K562 (cell line): ENCODE data around the gene DENND2A. TPM values are rescaled to one million over a fixed set of nuclear protein-coding genes. Genes with fewer than 3 reads are reported as not detected.

Experiments
- ZNF23 ChIP-seq: fragments of 250-450 bp; sonication (Bioruptor Pico); IDR thresholded peaks from 2 replicates; pipeline ENCODE4 v1.4.0; 2020; ENCODE audit warnings: mild to moderate bottlenecking
- polyA plus RNA-seq, 8 experiments: library from polyadenylated mRNA; depleted of rRNA in 4 of 8; stranded (reverse) in 5 of 8; unstranded in 3 of 8; fragments of >200 nt; fragmentation: Nextera tagmentation in 2 of 8; fragmentation: Illumina TruSeq in 1 of 8; extraction: Ambion mirVana in 2 of 8; extraction: Trizol in 1 of 8; gene quantifications; 2 replicates each; pipeline versions ENCODE4 v1.2.1 to v1.2.3, GENCODE V29; 2011 to 2014; ENCODE audit warnings: inconsistent platforms in 1 of 8, missing spikeins in 1 of 8
- total RNA-seq, 7 experiments: library from RNA; depleted of rRNA in 6 of 7; stranded (reverse); fragments of >200 nt in 6 of 7; fragmentation: Illumina TruSeq in 2 of 7; extraction: Trizol in 2 of 7; gene quantifications; 2 replicates each; pipeline versions ENCODE4 v1.2.1 to v1.2.3, GENCODE V29; 2011 to 2021; ENCODE audit warnings: low replicate concordance in 1 of 7
- TF ChIP-seq, protein P1 (sequence below), 2 experiments: fragments of 450-650 bp; conservative IDR thresholded peaks; 2 replicates each; pipeline ENCODE4 v1.6.1; 2017; ENCODE audit warnings: mild to moderate bottlenecking in 2 of 2, moderate library complexity in 2 of 2
- TF ChIP-seq, protein P2 (sequence below): fragments of 450-650 bp; IDR thresholded peaks from 2 replicates; pipeline ENCODE4 v1.6.1; 2016; ENCODE audit warnings: mild to moderate bottlenecking, moderate library complexity
- TF ChIP-seq, protein P3 (sequence below), 2 experiments: fragments of 450-650 bp; IDR thresholded peaks; 2 replicates each; pipeline ENCODE4 v1.6.1; 2016; ENCODE audit warnings: mild to moderate bottlenecking in 2 of 2, borderline replicate concordance in 1 of 2, low read depth in 1 of 2, moderate library complexity in 1 of 2
- TF ChIP-seq, protein P4 (sequence below): sonication (generic); formaldehyde crosslinking; IDR thresholded peaks from 2 replicates; pipeline ENCODE4 v1.9.0; 2022; ENCODE audit warnings: mild to moderate bottlenecking, missing genetic modification reagents

DENND2A gene
- total and polyA plus RNA-seq, 9 of the 15 experiments (the other 6 are each of a cell fraction or from before 2014, with no cell fraction given), result not detected

DNA sequence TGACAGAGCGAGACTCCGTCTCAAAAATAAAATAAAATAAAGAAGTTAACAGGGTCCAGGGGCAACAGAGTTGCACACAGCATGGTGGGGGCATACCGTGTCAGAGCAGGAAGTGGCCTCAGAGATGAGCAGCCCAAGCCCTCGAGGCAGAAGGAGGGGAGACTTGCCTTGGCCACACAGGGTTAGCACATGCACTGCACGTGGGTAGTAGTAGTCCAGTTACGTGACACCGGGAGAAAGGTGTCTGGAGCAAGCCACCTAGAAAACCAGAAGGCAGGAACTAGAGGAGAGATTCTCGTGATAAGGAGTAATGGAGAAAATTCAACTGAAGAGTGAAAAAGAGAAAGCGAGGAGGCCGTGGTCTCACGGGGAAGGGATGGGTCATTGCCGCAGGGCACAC, 9.8 kb upstream of the DENND2A start (continued):
- TF ChIP-seq, protein P1, sequence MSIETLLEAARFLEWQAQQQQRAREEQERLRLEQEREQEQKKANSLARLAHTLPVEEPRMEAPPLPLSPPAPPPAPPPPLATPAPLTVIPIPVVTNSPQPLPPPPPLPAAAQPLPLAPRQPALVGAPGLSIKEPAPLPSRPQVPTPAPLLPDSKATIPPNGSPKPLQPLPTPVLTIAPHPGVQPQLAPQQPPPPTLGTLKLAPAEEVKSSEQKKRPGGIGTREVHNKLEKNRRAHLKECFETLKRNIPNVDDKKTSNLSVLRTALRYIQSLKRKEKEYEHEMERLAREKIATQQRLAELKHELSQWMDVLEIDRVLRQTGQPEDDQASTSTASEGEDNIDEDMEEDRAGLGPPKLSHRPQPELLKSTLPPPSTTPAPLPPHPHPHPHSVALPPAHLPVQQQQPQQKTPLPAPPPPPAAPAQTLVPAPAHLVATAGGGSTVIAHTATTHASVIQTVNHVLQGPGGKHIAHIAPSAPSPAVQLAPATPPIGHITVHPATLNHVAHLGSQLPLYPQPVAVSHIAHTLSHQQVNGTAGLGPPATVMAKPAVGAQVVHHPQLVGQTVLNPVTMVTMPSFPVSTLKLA (conservative IDR thresholded peaks at IDR 0.05), result no peak
- TF ChIP-seq, protein P2, sequence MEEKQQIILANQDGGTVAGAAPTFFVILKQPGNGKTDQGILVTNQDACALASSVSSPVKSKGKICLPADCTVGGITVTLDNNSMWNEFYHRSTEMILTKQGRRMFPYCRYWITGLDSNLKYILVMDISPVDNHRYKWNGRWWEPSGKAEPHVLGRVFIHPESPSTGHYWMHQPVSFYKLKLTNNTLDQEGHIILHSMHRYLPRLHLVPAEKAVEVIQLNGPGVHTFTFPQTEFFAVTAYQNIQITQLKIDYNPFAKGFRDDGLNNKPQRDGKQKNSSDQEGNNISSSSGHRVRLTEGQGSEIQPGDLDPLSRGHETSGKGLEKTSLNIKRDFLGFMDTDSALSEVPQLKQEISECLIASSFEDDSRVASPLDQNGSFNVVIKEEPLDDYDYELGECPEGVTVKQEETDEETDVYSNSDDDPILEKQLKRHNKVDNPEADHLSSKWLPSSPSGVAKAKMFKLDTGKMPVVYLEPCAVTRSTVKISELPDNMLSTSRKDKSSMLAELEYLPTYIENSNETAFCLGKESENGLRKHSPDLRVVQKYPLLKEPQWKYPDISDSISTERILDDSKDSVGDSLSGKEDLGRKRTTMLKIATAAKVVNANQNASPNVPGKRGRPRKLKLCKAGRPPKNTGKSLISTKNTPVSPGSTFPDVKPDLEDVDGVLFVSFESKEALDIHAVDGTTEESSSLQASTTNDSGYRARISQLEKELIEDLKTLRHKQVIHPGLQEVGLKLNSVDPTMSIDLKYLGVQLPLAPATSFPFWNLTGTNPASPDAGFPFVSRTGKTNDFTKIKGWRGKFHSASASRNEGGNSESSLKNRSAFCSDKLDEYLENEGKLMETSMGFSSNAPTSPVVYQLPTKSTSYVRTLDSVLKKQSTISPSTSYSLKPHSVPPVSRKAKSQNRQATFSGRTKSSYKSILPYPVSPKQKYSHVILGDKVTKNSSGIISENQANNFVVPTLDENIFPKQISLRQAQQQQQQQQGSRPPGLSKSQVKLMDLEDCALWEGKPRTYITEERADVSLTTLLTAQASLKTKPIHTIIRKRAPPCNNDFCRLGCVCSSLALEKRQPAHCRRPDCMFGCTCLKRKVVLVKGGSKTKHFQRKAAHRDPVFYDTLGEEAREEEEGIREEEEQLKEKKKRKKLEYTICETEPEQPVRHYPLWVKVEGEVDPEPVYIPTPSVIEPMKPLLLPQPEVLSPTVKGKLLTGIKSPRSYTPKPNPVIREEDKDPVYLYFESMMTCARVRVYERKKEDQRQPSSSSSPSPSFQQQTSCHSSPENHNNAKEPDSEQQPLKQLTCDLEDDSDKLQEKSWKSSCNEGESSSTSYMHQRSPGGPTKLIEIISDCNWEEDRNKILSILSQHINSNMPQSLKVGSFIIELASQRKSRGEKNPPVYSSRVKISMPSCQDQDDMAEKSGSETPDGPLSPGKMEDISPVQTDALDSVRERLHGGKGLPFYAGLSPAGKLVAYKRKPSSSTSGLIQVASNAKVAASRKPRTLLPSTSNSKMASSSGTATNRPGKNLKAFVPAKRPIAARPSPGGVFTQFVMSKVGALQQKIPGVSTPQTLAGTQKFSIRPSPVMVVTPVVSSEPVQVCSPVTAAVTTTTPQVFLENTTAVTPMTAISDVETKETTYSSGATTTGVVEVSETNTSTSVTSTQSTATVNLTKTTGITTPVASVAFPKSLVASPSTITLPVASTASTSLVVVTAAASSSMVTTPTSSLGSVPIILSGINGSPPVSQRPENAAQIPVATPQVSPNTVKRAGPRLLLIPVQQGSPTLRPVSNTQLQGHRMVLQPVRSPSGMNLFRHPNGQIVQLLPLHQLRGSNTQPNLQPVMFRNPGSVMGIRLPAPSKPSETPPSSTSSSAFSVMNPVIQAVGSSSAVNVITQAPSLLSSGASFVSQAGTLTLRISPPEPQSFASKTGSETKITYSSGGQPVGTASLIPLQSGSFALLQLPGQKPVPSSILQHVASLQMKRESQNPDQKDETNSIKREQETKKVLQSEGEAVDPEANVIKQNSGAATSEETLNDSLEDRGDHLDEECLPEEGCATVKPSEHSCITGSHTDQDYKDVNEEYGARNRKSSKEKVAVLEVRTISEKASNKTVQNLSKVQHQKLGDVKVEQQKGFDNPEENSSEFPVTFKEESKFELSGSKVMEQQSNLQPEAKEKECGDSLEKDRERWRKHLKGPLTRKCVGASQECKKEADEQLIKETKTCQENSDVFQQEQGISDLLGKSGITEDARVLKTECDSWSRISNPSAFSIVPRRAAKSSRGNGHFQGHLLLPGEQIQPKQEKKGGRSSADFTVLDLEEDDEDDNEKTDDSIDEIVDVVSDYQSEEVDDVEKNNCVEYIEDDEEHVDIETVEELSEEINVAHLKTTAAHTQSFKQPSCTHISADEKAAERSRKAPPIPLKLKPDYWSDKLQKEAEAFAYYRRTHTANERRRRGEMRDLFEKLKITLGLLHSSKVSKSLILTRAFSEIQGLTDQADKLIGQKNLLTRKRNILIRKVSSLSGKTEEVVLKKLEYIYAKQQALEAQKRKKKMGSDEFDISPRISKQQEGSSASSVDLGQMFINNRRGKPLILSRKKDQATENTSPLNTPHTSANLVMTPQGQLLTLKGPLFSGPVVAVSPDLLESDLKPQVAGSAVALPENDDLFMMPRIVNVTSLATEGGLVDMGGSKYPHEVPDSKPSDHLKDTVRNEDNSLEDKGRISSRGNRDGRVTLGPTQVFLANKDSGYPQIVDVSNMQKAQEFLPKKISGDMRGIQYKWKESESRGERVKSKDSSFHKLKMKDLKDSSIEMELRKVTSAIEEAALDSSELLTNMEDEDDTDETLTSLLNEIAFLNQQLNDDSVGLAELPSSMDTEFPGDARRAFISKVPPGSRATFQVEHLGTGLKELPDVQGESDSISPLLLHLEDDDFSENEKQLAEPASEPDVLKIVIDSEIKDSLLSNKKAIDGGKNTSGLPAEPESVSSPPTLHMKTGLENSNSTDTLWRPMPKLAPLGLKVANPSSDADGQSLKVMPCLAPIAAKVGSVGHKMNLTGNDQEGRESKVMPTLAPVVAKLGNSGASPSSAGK, result peak; percentile 89
- TF ChIP-seq, protein P3, sequence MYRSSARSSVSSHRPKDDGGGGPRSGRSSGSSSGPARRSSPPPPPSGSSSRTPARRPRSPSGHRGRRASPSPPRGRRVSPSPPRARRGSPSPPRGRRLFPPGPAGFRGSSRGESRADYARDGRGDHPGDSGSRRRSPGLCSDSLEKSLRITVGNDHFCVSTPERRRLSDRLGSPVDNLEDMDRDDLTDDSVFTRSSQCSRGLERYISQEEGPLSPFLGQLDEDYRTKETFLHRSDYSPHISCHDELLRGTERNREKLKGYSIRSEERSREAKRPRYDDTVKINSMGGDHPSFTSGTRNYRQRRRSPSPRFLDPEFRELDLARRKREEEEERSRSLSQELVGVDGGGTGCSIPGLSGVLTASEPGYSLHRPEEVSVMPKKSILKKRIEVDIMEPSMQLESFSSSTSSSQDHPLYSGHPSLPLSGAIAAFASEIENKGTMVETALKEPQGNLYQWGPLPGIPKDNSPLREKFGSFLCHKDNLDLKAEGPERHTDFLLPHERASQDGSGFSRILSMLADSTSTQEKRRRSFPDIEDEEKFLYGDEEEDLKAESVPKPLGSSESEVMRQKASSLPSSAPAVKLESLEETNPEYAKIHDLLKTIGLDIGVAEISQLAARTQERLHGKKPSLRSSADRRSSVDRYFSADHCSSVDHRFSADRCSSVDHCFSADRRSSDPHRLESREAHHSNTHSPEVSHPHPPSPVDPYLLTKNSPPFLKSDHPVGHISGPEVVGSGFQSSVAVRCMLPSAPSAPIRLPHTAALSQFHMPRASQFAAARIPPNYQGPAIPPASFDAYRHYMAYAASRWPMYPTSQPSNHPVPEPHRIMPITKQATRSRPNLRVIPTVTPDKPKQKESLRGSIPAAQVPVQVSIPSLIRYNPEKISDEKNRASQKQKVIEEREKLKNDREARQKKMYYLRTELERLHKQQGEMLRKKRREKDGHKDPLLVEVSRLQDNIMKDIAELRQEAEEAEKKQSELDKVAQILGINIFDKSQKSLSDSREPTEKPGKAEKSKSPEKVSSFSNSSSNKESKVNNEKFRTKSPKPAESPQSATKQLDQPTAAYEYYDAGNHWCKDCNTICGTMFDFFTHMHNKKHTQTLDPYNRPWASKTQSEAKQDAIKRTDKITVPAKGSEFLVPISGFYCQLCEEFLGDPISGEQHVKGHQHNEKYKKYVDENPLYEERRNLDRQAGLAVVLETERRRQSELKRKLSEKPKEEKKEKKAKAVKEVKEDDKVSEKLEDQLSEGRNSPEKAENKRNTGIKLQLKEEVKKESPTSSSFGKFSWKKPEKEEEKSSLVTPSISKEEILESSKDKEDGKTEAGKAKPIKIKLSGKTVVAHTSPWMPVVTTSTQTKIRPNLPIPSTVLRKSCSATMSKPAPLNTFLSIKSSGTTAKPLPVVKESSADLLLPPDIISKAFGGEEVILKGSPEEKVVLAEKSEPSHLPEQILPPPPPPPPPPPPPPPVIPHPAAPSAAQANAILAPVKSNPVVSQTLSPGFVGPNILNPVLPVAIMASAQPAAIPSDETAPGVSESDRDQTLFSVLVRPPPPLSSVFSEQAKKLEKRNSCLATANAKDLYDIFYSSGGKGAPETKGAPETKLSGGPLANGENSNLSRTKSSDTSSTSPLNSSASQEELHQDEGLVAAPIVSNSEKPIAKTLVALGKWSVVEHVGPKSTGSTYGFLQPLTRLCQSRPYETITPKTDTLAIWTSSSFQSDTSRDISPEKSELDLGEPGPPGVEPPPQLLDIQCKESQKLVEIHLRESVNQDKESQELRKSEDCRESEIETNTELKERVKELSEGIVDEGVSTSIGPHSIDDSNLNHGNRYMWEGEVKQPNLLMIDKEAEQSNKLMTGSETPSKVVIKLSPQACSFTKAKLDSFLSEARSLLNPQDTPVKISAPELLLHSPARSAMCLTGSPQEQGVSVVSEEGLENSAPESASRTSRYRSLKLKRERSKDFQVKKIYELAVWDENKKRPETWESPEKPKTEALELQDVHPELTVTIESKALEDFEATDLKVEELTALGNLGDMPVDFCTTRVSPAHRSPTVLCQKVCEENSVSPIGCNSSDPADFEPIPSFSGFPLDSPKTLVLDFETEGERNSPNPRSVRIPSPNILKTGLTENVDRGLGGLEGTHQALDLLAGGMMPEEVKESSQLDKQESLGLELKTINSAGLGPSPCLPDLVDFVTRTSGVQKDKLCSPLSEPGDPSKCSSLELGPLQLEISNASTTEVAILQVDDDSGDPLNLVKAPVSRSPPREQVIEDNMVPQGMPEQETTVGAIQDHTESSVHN (IDR thresholded peaks at IDR 0.05; ENCODE audit: borderline replicate concordance in 1 of 2, low read depth in 1 of 2), result no peak
- TF ChIP-seq ZNF23, result no peak
- TF ChIP-seq, protein P4, sequence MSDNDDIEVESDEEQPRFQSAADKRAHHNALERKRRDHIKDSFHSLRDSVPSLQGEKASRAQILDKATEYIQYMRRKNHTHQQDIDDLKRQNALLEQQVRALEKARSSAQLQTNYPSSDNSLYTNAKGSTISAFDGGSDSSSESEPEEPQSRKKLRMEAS, result peak; percentile 40; the same call in 1 of the 2 replicates
